Sigmoid colon (tissue), 4 donors: Measurements from ENCODE around the gene SHKBP1.

ENCODE experiments used
- EP300 ChIP-seq, 4 donors: sonication (generic); formaldehyde crosslinking; IDR thresholded peaks; one replicate each; pipeline ENCODE4 v1.6.1; 2017; ENCODE audit warnings: antibody characterized with exemption in 4 of 4
- TF ChIP-seq, protein P1 (sequence below), 4 experiments: fragments of 450-650 bp in 3 of 4; fragments of 200-600 bp in 1 of 4; IDR thresholded peaks; one replicate each; pipeline ENCODE4 v1.5.1; 2016 to 2019; ENCODE audit warnings: antibody characterized with exemption in 4 of 4, mild to moderate bottlenecking in 3 of 4, moderate library complexity in 2 of 4

DNA sequence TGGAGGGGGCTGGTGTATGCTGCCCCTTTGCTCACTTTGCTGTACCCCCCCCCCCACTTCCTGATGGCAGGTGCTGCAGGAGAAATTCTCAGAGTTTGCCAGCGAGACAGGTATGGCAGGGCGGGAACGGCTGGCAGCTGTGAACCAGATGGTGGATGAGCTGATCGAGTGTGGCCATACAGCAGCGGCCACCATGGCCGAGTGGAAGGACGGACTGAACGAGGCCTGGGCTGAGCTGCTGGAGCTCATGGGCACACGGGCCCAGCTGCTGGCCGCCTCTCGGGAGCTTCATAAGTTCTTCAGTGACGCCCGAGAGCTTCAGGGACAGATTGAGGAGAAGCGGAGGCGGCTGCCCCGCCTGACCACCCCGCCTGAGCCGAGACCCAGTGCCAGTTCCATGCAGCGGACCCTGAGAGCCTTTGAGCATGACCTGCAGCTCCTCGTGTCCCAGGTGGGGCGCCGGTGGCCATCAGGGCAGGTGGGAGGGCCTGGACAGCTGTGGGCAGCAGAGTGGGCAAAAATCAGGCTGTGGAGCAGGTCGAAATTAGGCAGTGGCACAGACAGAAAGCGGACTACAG lies 19.6 kb upstream of the SHKBP1 start:
- TF ChIP-seq, protein P1, sequence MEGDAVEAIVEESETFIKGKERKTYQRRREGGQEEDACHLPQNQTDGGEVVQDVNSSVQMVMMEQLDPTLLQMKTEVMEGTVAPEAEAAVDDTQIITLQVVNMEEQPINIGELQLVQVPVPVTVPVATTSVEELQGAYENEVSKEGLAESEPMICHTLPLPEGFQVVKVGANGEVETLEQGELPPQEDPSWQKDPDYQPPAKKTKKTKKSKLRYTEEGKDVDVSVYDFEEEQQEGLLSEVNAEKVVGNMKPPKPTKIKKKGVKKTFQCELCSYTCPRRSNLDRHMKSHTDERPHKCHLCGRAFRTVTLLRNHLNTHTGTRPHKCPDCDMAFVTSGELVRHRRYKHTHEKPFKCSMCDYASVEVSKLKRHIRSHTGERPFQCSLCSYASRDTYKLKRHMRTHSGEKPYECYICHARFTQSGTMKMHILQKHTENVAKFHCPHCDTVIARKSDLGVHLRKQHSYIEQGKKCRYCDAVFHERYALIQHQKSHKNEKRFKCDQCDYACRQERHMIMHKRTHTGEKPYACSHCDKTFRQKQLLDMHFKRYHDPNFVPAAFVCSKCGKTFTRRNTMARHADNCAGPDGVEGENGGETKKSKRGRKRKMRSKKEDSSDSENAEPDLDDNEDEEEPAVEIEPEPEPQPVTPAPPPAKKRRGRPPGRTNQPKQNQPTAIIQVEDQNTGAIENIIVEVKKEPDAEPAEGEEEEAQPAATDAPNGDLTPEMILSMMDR (IDR thresholded peaks at IDR 0.05) = no peak
- no peak for TF ChIP-seq EP300 (IDR thresholded peaks at IDR 0.05)
